Lower leg skin (tissue), 3 donors: ENCODE data around the gene DESI2.

Experiments
- CTCF ChIP-seq, 3 donors: fragments of 450-650 bp; IDR thresholded peaks; one replicate each; pipeline ENCODE4 v1.5.1; 2016; ENCODE audit warnings: antibody characterized with exemption in 3 of 3, mild to moderate bottlenecking in 3 of 3, moderate library complexity in 2 of 3
- POLR2A ChIP-seq, 2 donors: fragments of 450-650 bp; IDR thresholded peaks; one replicate each; pipeline ENCODE4 v1.6.1; 2016 to 2017; ENCODE audit warnings: antibody characterized with exemption in 2 of 2, mild to moderate bottlenecking in 1 of 2, moderate library complexity in 1 of 2

- no peak for TF ChIP-seq CTCF (IDR thresholded peaks at IDR 0.05)
- no peak for TF ChIP-seq POLR2A (IDR thresholded peaks at IDR 0.05)
These were observed 98.5 kb downstream of the DESI2 start for GRCh38 chr1:244751271-244751895.
